SK-N-SH treated with all-trans-retinoic acid at 6 μM for 48 hours (cell line): ENCODE data around the gene TMEM214.

ENCODE experiments used
- CREB5 ChIP-seq: fragments of 250-450 bp; sonication (Bioruptor Pico); IDR thresholded peaks from 2 replicates; pipeline ENCODE4 v1.5.1; 2020; ENCODE audit warnings: low read depth, mild to moderate bottlenecking, moderate library complexity
- TCF4 ChIP-seq: fragments of 250-450 bp; sonication (Bioruptor Pico); IDR thresholded peaks from 2 replicates; pipeline ENCODE4 v1.8.0; 2021; ENCODE audit warnings: mild to moderate bottlenecking, moderate library complexity, borderline replicate concordance
- TSHZ2 ChIP-seq: fragments of 250-450 bp; sonication (Bioruptor Pico); IDR thresholded peaks from 2 replicates; pipeline ENCODE4 v1.5.0; 2020; ENCODE audit warnings: mild to moderate bottlenecking, moderate library complexity
- ZFP3 ChIP-seq: fragments of 250-450 bp; sonication (Bioruptor Pico); IDR thresholded peaks from 2 replicates; pipeline ENCODE4 v1.5.0; 2020; ENCODE audit warnings: mild to moderate bottlenecking, moderate library complexity

DNA sequence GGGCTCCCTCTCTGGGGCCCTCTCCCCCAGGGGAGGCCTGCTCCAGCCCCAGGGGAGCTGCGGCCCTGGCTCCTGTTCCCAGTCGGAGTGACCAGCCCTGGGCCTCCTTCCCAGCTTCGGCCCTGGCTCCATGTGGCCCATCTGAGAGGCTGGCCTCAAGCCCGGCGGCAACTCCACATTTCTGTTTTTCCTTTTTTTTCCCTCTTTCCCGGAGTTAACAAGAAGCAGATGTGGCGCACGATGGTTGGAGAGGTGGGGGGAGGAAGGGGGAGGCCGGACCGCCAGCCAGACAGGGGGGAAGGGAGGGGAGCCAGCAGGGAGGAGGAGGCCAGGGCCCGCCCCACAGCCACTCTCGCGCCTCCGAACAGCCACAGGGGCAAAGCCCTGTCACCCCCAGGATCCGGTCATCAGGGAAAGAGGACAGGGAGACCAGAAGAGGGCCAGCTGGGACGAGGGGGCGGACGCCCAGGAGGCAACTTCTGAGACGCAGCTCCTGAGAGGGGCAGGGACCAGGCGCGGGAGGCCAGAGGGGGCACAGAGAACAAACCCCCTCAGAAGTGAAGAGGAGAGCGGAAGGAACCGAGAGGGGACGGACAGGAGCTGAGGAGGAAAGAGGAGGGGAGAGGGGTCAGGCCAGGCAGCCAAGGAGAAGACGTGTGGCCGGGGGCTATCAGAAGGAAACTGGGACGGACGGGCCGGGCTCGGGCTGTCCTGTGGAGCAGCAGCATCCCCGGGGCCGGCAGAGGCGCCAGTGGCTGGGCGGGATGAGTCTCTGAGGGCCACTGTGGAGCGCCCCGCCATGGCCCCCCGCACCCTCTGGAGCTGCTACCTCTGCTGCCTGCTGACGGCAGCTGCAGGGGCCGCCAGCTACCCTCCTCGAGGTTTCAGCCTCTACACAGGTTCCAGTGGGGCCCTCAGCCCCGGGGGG, 45.8 kb downstream of the TMEM214 start, which contains the start of gene EMILIN1:
- TF ChIP-seq ZFP3: 0 out of 2 replicates have a peak, but pooled peaks have one; percentile 20
- peak; percentile 97 for TF ChIP-seq TCF4 (CRISPR knock-in tag)
- no peak for TF ChIP-seq CREB5 (CRISPR knock-in tag)
- TF ChIP-seq TSHZ2: no peak
